ENCODE data around the gene FXYD6.

The FXYD6 gene

GRCh38 chr11:117832511-117832910 lies 43.9 kb downstream of the FXYD6 start:
- no peak for DNase-seq (ENCODE audit: low read depth)
- no peak overlapping the region for H3K4me3 ChIP-seq (ENCODE audit: low read depth, low read length)
- TF ChIP-seq CTCF (IDR thresholded peaks at IDR 0.05; ENCODE audit: low read depth, low read length): no peak
- TF ChIP-seq MYC (IDR thresholded peaks at IDR 0.05; ENCODE audit: low read depth, low read length): no peak
- no peak for TF ChIP-seq POLR2A (IDR thresholded peaks at IDR 0.05; ENCODE audit: extremely low read depth, insufficient read length)
- TF ChIP-seq, protein P1, sequence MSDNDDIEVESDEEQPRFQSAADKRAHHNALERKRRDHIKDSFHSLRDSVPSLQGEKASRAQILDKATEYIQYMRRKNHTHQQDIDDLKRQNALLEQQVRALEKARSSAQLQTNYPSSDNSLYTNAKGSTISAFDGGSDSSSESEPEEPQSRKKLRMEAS (IDR thresholded peaks at IDR 0.05; ENCODE audit: low read depth, low read length): no peak

DNA sequence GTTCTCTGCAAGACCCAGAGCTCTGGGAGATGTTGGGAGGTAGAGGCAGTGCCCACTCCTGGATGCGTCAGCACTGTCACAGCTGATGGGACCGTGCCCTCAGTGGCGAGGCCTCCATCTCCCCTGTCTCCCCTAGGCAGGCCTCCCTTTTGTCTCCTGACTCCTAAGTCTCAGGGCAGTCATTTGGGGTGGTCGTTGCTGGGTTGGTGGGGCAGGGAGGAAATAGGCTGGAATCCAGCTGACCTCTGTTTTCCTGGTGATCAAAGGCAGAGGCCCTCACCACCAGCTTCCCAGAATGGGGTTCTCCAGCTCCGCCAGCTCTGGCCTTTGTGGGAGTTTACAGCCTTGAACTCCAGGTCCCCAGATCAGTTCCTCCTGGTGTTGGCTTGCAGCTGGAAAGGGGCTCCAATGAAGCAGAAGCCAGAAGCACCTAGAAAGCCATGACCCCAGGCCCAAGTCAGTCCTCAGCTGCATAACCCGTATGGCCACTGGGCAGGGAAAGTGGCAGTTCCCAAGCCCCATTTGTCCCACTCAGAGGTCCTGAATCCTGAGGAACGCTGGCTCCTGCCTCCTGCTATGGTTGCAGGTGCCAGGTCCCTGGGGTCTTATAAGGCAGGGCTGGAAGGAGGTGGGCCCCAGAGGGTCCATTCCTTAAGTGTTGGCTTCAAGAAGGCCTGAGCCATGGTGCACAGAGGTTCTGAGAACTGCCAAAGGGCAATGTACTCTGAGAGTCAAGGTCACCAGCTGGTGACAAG lies 44.6 kb downstream of the FXYD6 start:
- no peak for DNase-seq (ENCODE audit: low read depth)
- H3K4me3 ChIP-seq (ENCODE audit: low read depth, low read length): no peak overlapping the region
- TF ChIP-seq MYC (IDR thresholded peaks at IDR 0.05; ENCODE audit: low read depth, low read length) (no peak), POLR2A (IDR thresholded peaks at IDR 0.05; ENCODE audit: extremely low read depth, insufficient read length) (no peak), CTCF (IDR thresholded peaks at IDR 0.05; ENCODE audit: low read depth, low read length) (no peak)
- TF ChIP-seq, protein P1 (IDR thresholded peaks at IDR 0.05; ENCODE audit: low read depth, low read length): no peak

GRCh38 chr11:117830674-117831351 lies 45.6 kb downstream of the FXYD6 start:
- DNase-seq (ENCODE audit: low read depth): peak; percentile 39
- TF ChIP-seq POLR2A (IDR thresholded peaks at IDR 0.05; ENCODE audit: extremely low read depth, insufficient read length) (no peak), CTCF (IDR thresholded peaks at IDR 0.05; ENCODE audit: low read depth, low read length) (no peak), MYC (IDR thresholded peaks at IDR 0.05; ENCODE audit: low read depth, low read length) (no peak)
- TF ChIP-seq, protein P1 (IDR thresholded peaks at IDR 0.05; ENCODE audit: low read depth, low read length): 0 out of 2 replicates have a peak, but pooled peaks have one; percentile 21
- H3K4me3 ChIP-seq (ENCODE audit: low read depth, low read length): no peak overlapping the region

DNA sequence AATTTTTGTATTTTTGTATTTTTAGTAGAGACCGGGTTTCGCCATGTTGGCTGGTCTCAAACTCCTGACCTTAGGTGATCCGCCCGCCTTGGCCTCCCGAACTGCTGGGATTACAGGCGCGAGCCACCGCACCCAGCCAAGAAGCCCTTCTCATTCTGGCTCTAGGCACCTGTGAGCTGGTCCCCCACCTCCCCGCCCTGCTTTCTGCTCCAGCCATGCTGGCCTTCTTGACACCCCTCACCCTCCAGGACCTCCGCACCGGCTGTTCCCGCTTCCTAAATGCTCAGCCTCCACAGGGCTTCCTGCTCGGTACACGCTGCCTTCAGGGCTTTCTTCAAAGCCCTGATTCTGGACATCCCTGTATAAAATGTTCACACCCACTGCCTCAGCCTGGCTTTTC lies 46.4 kb downstream of the FXYD6 start:
- TF ChIP-seq CTCF (IDR thresholded peaks at IDR 0.05; ENCODE audit: low read depth, low read length): no peak
- TF ChIP-seq POLR2A (IDR thresholded peaks at IDR 0.05; ENCODE audit: extremely low read depth, insufficient read length): no peak
- no peak for TF ChIP-seq MYC (IDR thresholded peaks at IDR 0.05; ENCODE audit: low read depth, low read length)
- TF ChIP-seq, protein P1 (IDR thresholded peaks at IDR 0.05; ENCODE audit: low read depth, low read length): no peak
- no peak overlapping the region for H3K4me3 ChIP-seq (ENCODE audit: low read depth, low read length)
- no peak for DNase-seq (ENCODE audit: low read depth)

GRCh38 chr11:117829369-117829725 lies 47.1 kb downstream of the FXYD6 start:
- no peak overlapping the region for H3K4me3 ChIP-seq (ENCODE audit: low read depth, low read length)
- no peak for TF ChIP-seq CTCF (IDR thresholded peaks at IDR 0.05; ENCODE audit: low read depth, low read length)
- TF ChIP-seq, protein P1 (IDR thresholded peaks at IDR 0.05; ENCODE audit: low read depth, low read length): no peak
- TF ChIP-seq POLR2A (IDR thresholded peaks at IDR 0.05; ENCODE audit: extremely low read depth, insufficient read length): no peak
- TF ChIP-seq MYC (IDR thresholded peaks at IDR 0.05; ENCODE audit: low read depth, low read length): no peak
- DNase-seq (ENCODE audit: low read depth): no peak

Data from NB4 (cell line).